GM23338 (cell line): ENCODE measurements around the gene YIPF7. TPM values are rescaled to one million over a fixed set of nuclear protein-coding genes. Genes with fewer than 3 reads are reported as not detected.

Experiments
- polyA plus RNA-seq: library from polyadenylated mRNA; unstranded; fragments of >200 nt; fragmentation: Nextera tagmentation; extraction: Ambion mirVana; gene quantifications from 2 replicates; pipeline ENCODE4 v1.2.1, GENCODE V29; 2016
- total RNA-seq: library from RNA; depleted of rRNA; stranded (reverse); fragments of >200 nt; shearing (Covaris generic); gene quantifications from 2 replicates; pipeline ENCODE4 v1.2.3, GENCODE V29; 2014; rRNA removed

Gene YIPF7
- total and polyA plus RNA-seq, 2 experiments from 2014 or later: not detected

Other genes with a start within 250 kb of the YIPF7 start
- gene KCTD8, start 202.8 kb downstream of the YIPF7 start, total RNA-seq: 5.0 and 6.1 TPM in 2 replicates
- 2.7 and 2.8 TPM in 2 replicates for gene KCTD8, start 202.8 kb downstream of the YIPF7 start, polyA plus RNA-seq
- 37.9 and 39.9 TPM in 2 replicates for gene GUF1, start 26.8 kb upstream of the YIPF7 start, total RNA-seq
- 9.3 and 15.4 TPM in 2 replicates for gene GUF1, start 26.8 kb upstream of the YIPF7 start, polyA plus RNA-seq
- 5.4 and 7.7 TPM in 2 replicates for gene GNPDA2, start 74.9 kb upstream of the YIPF7 start, total RNA-seq
- gene GNPDA2, start 74.9 kb upstream of the YIPF7 start, polyA plus RNA-seq: 6.4 and 6.6 TPM in 2 replicates